ENCODE data around the gene SLC25A46. TPM values are rescaled to one million over a fixed set of nuclear protein-coding genes. Genes with fewer than 3 reads are reported as not detected.

The SLC25A46 gene
- total and polyA plus RNA-seq, 2 donors (not counting 1 experiment from before 2014, with no cell fraction given): 17.6 to 36.9 TPM

DNA sequence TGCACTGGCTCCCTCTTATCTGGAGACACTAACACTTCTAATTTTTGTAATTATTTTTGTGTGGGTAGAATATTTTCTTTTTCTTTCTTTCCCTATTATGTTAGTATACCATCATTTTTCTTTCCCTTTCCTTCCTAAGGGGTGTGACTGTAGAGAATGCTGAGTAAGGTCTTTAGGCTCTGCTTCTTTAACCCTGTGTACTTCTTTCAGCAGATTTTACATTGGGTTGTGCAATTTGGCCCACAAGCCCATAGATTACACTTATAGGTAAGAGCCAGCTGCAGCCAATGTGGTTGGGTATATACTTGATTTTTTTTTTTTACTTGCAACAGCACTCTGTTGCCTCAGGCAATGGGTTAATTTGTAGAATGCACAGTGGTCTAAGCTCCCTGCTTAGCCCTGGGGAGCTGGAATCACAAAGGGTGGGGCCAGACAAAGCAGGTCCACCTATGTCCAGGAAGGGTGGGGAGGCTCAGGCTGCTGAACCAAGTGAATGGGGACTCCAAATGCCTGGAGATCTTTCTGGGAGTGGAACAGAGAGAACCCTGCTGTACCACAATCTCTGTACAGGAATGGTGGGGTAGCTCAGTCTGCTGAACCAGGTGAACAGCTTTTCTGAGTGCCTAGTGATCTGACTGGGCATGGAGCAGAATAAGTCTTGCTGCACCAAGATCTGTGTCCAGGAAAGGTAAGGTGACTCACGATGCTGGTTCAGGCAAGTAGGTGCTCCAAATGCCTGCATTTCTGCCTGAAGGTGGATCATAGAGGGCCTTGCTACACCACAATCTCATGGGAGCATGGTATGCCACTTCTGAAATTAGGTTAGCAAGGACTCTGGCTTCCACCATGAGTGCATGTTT, 64.9 kb downstream of the SLC25A46 start:
- no peaks in the 10 kb centered on the region for H3K9me3 Mint-ChIP-seq (ENCODE audit: insufficient read depth)
- Histone ChIP-seq H3K27me3 (replicated peaks in 1 of 4; ENCODE audit: control extremely low read depth in 1 of 4, control insufficient read depth in 3 of 4, insufficient read depth in 4 of 4, low read length in 3 of 4) (no peaks in the 10 kb centered on the region), H3K4me3 (ENCODE audit: control extremely low read depth in 1 of 5, extremely low read depth in 1 of 5, insufficient read depth in 1 of 5, low read depth in 2 of 5, low read length in 4 of 5) (no peak overlapping the region), H2AFZ (ENCODE audit: insufficient read depth, low read depth, low read length, poor library complexity, severe bottlenecking) (no peak overlapping the region), H3K79me2 (ENCODE audit: control insufficient read depth, insufficient read depth, low read length) (no peaks in the 10 kb centered on the region), H3K27ac (ENCODE audit: low read length in 2 of 2) (no peak overlapping the region), H4K20me1 (ENCODE audit: control insufficient read depth, insufficient read depth, low read length, poor library complexity, severe bottlenecking) (no peaks in the 10 kb centered on the region), H3K9ac (ENCODE audit: low read length) (no peak overlapping the region), H3K36me3 (replicated peaks in 1 of 2; ENCODE audit: control extremely low read depth in 1 of 2, control insufficient read depth in 1 of 2, extremely low read depth in 1 of 2, insufficient read depth in 2 of 2, low read length in 1 of 2) (no peaks in the 10 kb centered on the region), H3K4me2 (replicated peaks; ENCODE audit: low read depth, low read length, poor library complexity, severe bottlenecking) (no peak overlapping the region), H3K4me1 (ENCODE audit: control insufficient read depth in 2 of 2, insufficient read depth in 2 of 2, low read length in 2 of 2) (no peaks in the 10 kb centered on the region), H3K9me3 (ENCODE audit: control extremely low read depth in 1 of 3, control insufficient read depth in 2 of 3, insufficient read depth in 1 of 3, low read length in 2 of 3) (peaks cover 2 to 6% (median 3%) of the 10 kb centered on the region in 3 donors)
- ChIA-PET CTCF (no interaction called here), POLR2A (no interaction called here)
- H3K27ac Mint-ChIP-seq: no peak overlapping the region
- no peaks in the 10 kb centered on the region for H3K27me3 Mint-ChIP-seq
- TF ChIP-seq, protein P1, sequence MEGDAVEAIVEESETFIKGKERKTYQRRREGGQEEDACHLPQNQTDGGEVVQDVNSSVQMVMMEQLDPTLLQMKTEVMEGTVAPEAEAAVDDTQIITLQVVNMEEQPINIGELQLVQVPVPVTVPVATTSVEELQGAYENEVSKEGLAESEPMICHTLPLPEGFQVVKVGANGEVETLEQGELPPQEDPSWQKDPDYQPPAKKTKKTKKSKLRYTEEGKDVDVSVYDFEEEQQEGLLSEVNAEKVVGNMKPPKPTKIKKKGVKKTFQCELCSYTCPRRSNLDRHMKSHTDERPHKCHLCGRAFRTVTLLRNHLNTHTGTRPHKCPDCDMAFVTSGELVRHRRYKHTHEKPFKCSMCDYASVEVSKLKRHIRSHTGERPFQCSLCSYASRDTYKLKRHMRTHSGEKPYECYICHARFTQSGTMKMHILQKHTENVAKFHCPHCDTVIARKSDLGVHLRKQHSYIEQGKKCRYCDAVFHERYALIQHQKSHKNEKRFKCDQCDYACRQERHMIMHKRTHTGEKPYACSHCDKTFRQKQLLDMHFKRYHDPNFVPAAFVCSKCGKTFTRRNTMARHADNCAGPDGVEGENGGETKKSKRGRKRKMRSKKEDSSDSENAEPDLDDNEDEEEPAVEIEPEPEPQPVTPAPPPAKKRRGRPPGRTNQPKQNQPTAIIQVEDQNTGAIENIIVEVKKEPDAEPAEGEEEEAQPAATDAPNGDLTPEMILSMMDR (IDR thresholded peaks at IDR 0.05): no peak
- TF ChIP-seq EZH2 (IDR thresholded peaks at IDR 0.05; ENCODE audit: borderline replicate concordance, insufficient read depth, low read depth, low read length, poor library complexity, severe bottlenecking): no peak
- ATAC-seq (ENCODE audit: low read depth) (no peak), DNase-seq (no peak)
- WGBS (ENCODE audit: insufficient coverage): 64% methylated on average over 1 of the region's 1 CpG
- intact Hi-C loops (cut with micrococcal nuclease): no loop called here
- no peak overlapping the region for H3K4me3 Mint-ChIP-seq
- no peaks in the 10 kb centered on the region for H3K4me1 Mint-ChIP-seq

DNA sequence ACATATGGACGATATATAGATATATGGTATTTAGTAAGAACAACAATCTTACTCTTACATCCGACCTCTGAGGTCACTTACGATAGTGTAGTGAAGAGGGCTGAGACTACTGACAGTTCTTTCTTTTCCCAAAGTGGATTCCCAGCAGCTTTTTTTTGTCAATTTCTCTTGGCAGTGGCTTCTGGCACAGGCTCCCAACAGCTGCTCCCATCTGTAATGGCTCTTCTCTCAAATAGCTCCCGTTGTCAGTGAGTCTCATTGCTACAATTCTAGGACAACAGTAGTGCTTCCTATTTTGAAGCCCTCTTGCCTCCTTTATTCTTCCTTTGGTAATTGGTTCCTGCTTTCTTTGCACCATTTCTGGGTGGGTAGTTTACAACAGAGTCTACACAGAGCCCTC, 68.4 kb downstream of the SLC25A46 start:
- Histone ChIP-seq H3K4me2 (replicated peaks; ENCODE audit: low read depth, low read length, poor library complexity, severe bottlenecking) (no peak overlapping the region), H2AFZ (ENCODE audit: insufficient read depth, low read depth, low read length, poor library complexity, severe bottlenecking) (no peak overlapping the region), H3K36me3 (replicated peaks in 1 of 2; ENCODE audit: control extremely low read depth in 1 of 2, control insufficient read depth in 1 of 2, extremely low read depth in 1 of 2, insufficient read depth in 2 of 2, low read length in 1 of 2) (no peaks in the 10 kb centered on the region), H3K4me1 (ENCODE audit: control insufficient read depth in 2 of 2, insufficient read depth in 2 of 2, low read length in 2 of 2) (no peaks in the 10 kb centered on the region), H3K27ac (ENCODE audit: low read length in 2 of 2) (no peak overlapping the region), H3K27me3 (replicated peaks in 1 of 4; ENCODE audit: control extremely low read depth in 1 of 4, control insufficient read depth in 3 of 4, insufficient read depth in 4 of 4, low read length in 3 of 4) (no peaks in the 10 kb centered on the region), H3K4me3 (ENCODE audit: control extremely low read depth in 1 of 5, extremely low read depth in 1 of 5, insufficient read depth in 1 of 5, low read depth in 2 of 5, low read length in 4 of 5) (no peak overlapping the region), H3K9me3 (ENCODE audit: control extremely low read depth in 1 of 3, control insufficient read depth in 2 of 3, insufficient read depth in 1 of 3, low read length in 2 of 3) (peaks cover 2 to 6% (median 3%) of the 10 kb centered on the region in 3 donors), H3K79me2 (ENCODE audit: control insufficient read depth, insufficient read depth, low read length) (no peaks in the 10 kb centered on the region), H4K20me1 (ENCODE audit: control insufficient read depth, insufficient read depth, low read length, poor library complexity, severe bottlenecking) (no peaks in the 10 kb centered on the region), H3K9ac (ENCODE audit: low read length) (no peak overlapping the region)
- TF ChIP-seq, protein P1 (IDR thresholded peaks at IDR 0.05): no peak
- no peak for TF ChIP-seq EZH2 (IDR thresholded peaks at IDR 0.05; ENCODE audit: borderline replicate concordance, insufficient read depth, low read depth, low read length, poor library complexity, severe bottlenecking)
- DNase-seq (no peak), ATAC-seq (ENCODE audit: low read depth) (no peak)
- ChIA-PET CTCF (no interaction called here), POLR2A (no interaction called here)
- Mint-ChIP-seq H3K9me3 (ENCODE audit: insufficient read depth) (no peaks in the 10 kb centered on the region), H3K27ac (no peak overlapping the region), H3K4me1 (no peaks in the 10 kb centered on the region), H3K4me3 (no peak overlapping the region), H3K27me3 (no peaks in the 10 kb centered on the region)
- WGBS (ENCODE audit: insufficient coverage): no CpG with 5 or more reads among the region's 4 CpGs
- intact Hi-C loops (cut with micrococcal nuclease): no loop called here

Measured in B cell (primary cell).